ENCODE results near the gene ST6GAL1. TPM values are rescaled to one million over a fixed set of nuclear protein-coding genes. Genes with fewer than 3 reads are reported as not detected.
"Not testable (repeated sequence)": the region's sequence is repeated elsewhere in the genome, so short reads cannot be mapped to it uniquely, and the experiment has no call there.

ST6GAL1 gene
- total and polyA plus RNA-seq, 2 experiments from 2014 or later: 17.6 to 65.1 TPM

- not testable (repeated sequence) for ATAC-seq; H3K4me1 Mint-ChIP-seq; H3K27me3 ChIP-seq (ENCODE audit: insufficient read depth); H3K4me1 ChIP-seq (ENCODE audit: insufficient read depth); H3K4me3 Mint-ChIP-seq; H3K27ac Mint-ChIP-seq; H3F3A ChIP-seq (replicated peaks; ENCODE audit: low read depth); DNase-seq (ENCODE audit: low spot score); H3K9me2 ChIP-seq (ENCODE audit: insufficient read depth); H3K4me3 ChIP-seq; H3K4me2 ChIP-seq; H2AFZ ChIP-seq; H3K27me3 Mint-ChIP-seq (ENCODE audit: insufficient read depth, low read depth, poor library complexity); H3K27ac ChIP-seq (ENCODE audit: low read depth); H4K20me1 ChIP-seq (replicated peaks; ENCODE audit: insufficient read depth)
- Mint-ChIP-seq H3K9me3 (peaks cover 58% of the 10 kb centered on the region), H3K36me3 (ENCODE audit: low read depth) (peaks cover 99% of the 10 kb centered on the region)
- Histone ChIP-seq H3K79me2 (replicated peaks; ENCODE audit: insufficient read depth) (peaks cover 31% of the 10 kb centered on the region), H3K36me3 (ENCODE audit: insufficient read depth) (peaks cover 40% of the 10 kb centered on the region)
Measured at GRCh38 chr3:187052427-187052826, 122.1 kb downstream of the ST6GAL1 start.

DNA sequence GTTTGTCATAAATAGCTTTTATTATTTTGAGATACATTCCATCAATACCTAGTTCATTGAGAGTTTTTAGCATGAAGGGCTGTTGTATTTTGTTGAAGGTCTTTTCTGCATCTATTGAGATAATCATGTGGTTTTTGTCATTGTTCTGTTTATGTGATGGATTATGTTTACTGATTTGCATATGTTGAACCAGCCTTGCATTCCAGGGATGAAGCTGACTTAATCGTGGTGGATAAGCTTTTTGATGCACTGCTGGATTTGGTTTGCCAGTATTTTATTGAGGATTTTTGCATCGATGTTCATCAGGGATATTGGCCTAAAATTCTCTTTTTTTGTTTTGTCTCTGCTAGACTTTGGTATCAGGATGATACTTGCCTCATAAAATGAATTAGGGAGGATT, 124.1 kb downstream of the ST6GAL1 start:
- DNase-seq (ENCODE audit: low spot score); H3K4me3 ChIP-seq; H3K4me2 ChIP-seq; H3K27ac ChIP-seq (ENCODE audit: low read depth); H3K27me3 ChIP-seq (ENCODE audit: insufficient read depth); H4K20me1 ChIP-seq (replicated peaks; ENCODE audit: insufficient read depth); H3F3A ChIP-seq (replicated peaks; ENCODE audit: low read depth); H3K4me1 ChIP-seq (ENCODE audit: insufficient read depth); H3K4me3 Mint-ChIP-seq; H3K27ac Mint-ChIP-seq; H3K9me2 ChIP-seq (ENCODE audit: insufficient read depth); H3K4me1 Mint-ChIP-seq; H2AFZ ChIP-seq; H3K27me3 Mint-ChIP-seq (ENCODE audit: insufficient read depth, low read depth, poor library complexity); ATAC-seq: not testable (repeated sequence)
- Mint-ChIP-seq H3K36me3 (ENCODE audit: low read depth) (peaks cover 100% of the 10 kb centered on the region), H3K9me3 (peaks cover 78% of the 10 kb centered on the region)
- peaks cover 22% of the 10 kb centered on the region for H3K79me2 ChIP-seq (replicated peaks; ENCODE audit: insufficient read depth)
- H3K36me3 ChIP-seq (ENCODE audit: insufficient read depth): peaks cover 48% of the 10 kb centered on the region

- not testable (repeated sequence) for H3K4me1 Mint-ChIP-seq; ATAC-seq; H3K4me1 ChIP-seq (ENCODE audit: insufficient read depth); H3K9me2 ChIP-seq (ENCODE audit: insufficient read depth); H3K4me3 Mint-ChIP-seq; H3K27me3 ChIP-seq (ENCODE audit: insufficient read depth); H3F3A ChIP-seq (replicated peaks; ENCODE audit: low read depth); H3K4me2 ChIP-seq; H3K4me3 ChIP-seq; H3K27me3 Mint-ChIP-seq (ENCODE audit: insufficient read depth, low read depth, poor library complexity); H4K20me1 ChIP-seq (replicated peaks; ENCODE audit: insufficient read depth); H2AFZ ChIP-seq; H3K27ac ChIP-seq (ENCODE audit: low read depth); H3K27ac Mint-ChIP-seq
- DNase-seq (ENCODE audit: low spot score): peak; percentile 11
- Histone ChIP-seq H3K36me3 (ENCODE audit: insufficient read depth) (peaks cover 34% of the 10 kb centered on the region), H3K79me2 (replicated peaks; ENCODE audit: insufficient read depth) (peaks cover 18% of the 10 kb centered on the region)
- H3K36me3 Mint-ChIP-seq (ENCODE audit: low read depth): peaks cover 95% of the 10 kb centered on the region
- peaks cover 66% of the 10 kb centered on the region for H3K9me3 Mint-ChIP-seq
Measured at GRCh38 chr3:187057803-187058202, 127.5 kb downstream of the ST6GAL1 start.

GRCh38 chr3:187061748-187062147, 131.4 kb downstream of the ST6GAL1 start:
- Mint-ChIP-seq H3K27ac (no peak overlapping the region), H3K4me1 (peaks cover 40% of the 10 kb centered on the region), H3K27me3 (ENCODE audit: insufficient read depth, low read depth, poor library complexity) (peaks cover 2% of the 10 kb centered on the region), H3K36me3 (ENCODE audit: low read depth) (peaks cover 69% of the 10 kb centered on the region), H3K4me3 (no peak overlapping the region), H3K9me3 (peaks cover 26% of the 10 kb centered on the region)
- Histone ChIP-seq H3K4me3 (no peak overlapping the region), H3K9me2 (ENCODE audit: insufficient read depth) (no peaks in the 10 kb centered on the region), H4K20me1 (replicated peaks; ENCODE audit: insufficient read depth) (no peaks in the 10 kb centered on the region), H3K36me3 (ENCODE audit: insufficient read depth) (peaks cover 11% of the 10 kb centered on the region; the same call in 1 of the 2 replicates), H3K4me2 (no peak overlapping the region), H3K4me1 (ENCODE audit: insufficient read depth) (peaks cover 25% of the 10 kb centered on the region), H3F3A (replicated peaks; ENCODE audit: low read depth) (no peaks in the 10 kb centered on the region), H3K79me2 (replicated peaks; ENCODE audit: insufficient read depth) (no peaks in the 10 kb centered on the region), H3K27me3 (ENCODE audit: insufficient read depth) (no peaks in the 10 kb centered on the region), H3K27ac (ENCODE audit: low read depth) (no peak overlapping the region), H2AFZ (no peak overlapping the region)
- ATAC-seq (no peak), DNase-seq (ENCODE audit: low spot score) (no peak)
- TF ChIP-seq, protein P1, sequence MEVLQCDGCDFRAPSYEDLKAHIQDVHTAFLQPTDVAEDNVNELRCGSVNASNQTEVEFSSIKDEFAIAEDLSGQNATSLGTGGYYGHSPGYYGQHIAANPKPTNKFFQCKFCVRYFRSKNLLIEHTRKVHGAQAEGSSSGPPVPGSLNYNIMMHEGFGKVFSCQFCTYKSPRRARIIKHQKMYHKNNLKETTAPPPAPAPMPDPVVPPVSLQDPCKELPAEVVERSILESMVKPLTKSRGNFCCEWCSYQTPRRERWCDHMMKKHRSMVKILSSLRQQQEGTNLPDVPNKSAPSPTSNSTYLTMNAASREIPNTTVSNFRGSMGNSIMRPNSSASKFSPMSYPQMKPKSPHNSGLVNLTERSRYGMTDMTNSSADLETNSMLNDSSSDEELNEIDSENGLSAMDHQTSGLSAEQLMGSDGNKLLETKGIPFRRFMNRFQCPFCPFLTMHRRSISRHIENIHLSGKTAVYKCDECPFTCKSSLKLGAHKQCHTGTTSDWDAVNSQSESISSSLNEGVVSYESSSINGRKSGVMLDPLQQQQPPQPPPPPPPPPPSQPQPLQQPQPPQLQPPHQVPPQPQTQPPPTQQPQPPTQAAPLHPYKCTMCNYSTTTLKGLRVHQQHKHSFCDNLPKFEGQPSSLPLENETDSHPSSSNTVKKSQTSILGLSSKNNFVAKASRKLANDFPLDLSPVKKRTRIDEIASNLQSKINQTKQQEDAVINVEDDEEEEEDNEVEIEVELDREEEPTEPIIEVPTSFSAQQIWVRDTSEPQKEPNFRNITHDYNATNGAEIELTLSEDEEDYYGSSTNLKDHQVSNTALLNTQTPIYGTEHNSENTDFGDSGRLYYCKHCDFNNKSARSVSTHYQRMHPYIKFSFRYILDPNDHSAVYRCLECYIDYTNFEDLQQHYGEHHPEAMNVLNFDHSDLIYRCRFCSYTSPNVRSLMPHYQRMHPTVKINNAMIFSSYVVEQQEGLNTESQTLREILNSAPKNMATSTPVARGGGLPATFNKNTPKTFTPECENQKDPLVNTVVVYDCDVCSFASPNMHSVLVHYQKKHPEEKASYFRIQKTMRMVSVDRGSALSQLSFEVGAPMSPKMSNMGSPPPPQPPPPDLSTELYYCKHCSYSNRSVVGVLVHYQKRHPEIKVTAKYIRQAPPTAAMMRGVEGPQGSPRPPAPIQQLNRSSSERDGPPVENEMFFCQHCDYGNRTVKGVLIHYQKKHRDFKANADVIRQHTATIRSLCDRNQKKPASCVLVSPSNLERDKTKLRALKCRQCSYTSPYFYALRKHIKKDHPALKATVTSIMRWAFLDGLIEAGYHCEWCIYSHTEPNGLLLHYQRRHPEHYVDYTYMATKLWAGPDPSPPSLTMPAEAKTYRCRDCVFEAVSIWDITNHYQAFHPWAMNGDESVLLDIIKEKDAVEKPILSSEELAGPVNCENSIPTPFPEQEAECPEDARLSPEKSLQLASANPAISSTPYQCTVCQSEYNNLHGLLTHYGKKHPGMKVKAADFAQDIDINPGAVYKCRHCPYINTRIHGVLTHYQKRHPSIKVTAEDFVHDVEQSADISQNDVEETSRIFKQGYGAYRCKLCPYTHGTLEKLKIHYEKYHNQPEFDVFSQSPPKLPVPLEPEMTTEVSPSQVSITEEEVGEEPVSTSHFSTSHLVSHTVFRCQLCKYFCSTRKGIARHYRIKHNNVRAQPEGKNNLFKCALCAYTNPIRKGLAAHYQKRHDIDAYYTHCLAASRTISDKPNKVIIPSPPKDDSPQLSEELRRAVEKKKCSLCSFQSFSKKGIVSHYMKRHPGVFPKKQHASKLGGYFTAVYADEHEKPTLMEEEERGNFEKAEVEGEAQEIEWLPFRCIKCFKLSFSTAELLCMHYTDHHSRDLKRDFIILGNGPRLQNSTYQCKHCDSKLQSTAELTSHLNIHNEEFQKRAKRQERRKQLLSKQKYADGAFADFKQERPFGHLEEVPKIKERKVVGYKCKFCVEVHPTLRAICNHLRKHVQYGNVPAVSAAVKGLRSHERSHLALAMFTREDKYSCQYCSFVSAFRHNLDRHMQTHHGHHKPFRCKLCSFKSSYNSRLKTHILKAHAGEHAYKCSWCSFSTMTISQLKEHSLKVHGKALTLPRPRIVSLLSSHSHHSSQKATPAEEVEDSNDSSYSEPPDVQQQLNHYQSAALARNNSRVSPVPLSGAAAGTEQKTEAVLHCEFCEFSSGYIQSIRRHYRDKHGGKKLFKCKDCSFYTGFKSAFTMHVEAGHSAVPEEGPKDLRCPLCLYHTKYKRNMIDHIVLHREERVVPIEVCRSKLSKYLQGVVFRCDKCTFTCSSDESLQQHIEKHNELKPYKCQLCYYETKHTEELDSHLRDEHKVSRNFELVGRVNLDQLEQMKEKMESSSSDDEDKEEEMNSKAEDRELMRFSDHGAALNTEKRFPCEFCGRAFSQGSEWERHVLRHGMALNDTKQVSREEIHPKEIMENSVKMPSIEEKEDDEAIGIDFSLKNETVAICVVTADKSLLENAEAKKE (CRISPR knock-in tag; IDR thresholded peaks at IDR 0.05): no peak
- TF ChIP-seq ETS1 (IDR thresholded peaks at IDR 0.05) (no peak), CREB1 (CRISPR knock-in tag; IDR thresholded peaks at IDR 0.05; ENCODE audit: low read depth) (no peak)
